Stimulated activated CD4-positive, alpha-beta T cell treated with anti-CD3 and anti-CD28 coated beads, Interleukin-12 subunit alpha, Interleukin-12 subunit beta, amount 100 ng/mL, for 48 hours (primary cell): Measurements from ENCODE around the gene PPP1R14D.

Experiments used
- DNase-seq, 3 donors: peaks; one replicate each; pipeline ENCODE4 v3.0.0-alpha.2; 2020; ENCODE audit warnings: low read depth in 2 of 3, low spot score in 1 of 3

Gene PPP1R14D

DNA sequence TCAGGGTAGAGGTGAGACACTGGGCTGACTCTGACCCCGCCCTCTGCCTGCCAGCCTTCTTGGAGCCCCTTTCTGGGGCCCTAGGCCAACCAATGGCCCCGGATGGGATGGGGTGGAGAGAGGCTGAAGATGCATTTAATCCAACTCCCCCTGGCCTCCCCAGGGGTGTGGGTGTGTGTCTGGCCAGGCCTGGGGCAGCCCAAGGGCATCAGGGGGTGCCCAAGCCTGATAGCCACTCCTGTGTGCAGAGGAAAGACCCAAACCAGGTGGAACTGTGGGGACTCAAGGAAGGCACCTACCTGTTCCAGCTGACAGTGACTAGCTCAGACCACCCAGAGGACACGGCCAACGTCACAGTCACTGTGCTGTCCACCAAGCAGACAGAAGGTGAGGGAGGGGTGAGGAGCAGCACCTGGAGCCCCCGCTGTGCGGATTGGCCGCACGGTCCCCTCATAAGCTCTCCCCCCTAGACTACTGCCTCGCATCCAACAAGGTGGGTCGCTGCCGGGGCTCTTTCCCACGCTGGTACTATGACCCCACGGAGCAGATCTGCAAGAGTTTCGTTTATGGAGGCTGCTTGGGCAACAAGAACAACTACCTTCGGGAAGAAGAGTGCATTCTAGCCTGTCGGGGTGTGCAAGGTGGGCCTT lies 24.9 kb upstream of the PPP1R14D start:
- no peak for DNase-seq

DNA sequence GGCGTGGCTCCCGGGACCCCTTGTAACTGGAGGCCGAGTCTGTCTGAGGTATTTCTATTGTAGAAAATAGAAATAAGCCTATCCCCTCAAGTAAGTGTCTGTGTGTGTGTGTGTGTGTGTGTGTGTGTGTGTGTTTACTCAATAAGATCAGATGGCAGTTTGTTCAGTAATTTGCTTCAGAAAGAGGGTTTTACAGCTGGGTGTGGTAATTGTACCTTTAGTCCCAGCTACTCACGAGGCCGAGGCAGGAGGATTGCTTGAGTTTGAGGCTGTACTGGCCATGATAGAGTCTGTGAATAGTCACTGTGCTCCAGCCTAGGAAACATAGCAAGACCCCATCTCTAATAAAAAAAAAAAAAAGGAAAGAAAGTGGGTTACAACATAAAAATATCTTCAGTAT lies 24.0 kb upstream of the PPP1R14D start:
- DNase-seq = no peak

DNA sequence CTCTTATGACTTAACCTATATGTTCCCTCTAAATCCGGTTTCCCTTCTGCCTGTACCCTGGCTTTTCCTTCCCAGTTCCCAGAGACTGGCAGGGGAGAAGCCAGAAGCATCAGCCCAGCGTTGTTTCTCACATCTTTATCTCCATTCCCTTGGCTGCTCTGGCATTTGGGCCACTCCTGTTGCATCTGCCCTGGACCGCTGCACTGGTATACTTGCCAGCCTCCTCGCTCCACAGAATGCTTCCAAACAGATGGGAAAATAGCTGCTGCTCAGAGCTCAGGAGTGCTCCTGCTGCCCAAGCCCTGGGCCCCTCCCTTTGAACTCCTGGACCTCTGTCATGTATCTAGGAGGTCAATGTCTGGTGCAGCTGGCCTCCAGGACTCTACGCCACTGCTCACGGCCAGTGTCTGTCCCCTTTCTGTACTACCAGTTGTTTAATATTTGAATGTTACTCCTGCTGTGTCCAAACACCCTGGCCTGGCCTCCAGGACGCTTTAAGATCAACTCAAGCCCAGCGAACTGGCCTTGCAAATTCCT lies 22.1 kb upstream of the PPP1R14D start:
- no peak for DNase-seq

DNA sequence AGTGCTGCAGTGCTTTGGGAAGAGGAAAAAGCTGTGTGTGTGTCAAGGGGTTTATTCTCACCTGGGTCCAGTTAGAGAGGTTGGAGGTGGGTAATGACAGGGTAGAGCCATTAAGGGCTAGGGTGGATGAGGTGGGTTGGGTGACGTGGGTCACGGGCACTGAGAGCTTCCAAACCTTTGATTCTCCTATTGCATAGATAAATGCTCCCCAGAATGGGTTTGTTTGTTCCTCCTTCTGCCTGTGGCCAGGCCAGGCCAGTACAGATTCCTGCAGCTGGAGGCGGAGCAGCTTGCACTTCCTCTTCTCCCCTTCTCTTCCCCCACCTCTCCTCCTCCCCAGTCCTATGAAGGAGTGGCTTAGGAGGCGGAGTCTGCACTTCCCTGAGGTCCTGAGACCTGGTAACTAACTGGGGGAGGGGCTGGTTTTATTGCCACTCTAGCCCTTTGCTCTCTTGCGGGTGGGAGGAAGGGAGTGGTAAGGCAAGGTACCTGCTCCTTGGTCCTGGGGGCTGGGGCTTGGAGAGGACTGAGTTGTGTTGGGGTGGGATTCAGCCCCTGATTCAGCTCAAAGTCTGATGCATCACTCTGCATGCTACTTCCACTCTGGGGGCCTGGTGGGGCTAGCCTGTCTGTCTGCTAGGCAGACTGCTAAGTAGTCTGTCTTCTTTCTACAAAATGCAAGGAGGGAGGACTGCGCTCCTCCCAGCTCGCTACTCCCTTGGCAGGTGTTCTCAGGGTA lies 18.9 kb upstream of the PPP1R14D start:
- DNase-seq = no peak

DNA sequence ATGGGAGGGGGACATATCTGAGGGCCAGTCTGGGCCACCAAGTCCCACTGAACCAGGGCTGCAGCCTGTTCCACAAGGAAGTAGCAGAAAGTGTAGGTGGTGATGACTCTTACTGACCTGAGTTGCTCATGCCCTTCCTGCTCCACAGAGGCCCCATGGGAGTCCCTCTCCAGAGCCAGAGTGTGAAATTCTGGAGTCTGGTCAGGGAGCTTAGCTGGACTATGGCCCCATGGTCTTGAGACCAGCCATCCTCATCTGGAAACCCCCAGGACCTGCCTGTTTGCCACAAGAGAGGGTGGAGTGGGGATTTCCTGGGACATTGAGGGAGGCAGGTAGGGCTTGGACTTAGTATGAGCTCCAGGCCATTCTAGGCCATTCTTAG lies 18.3 kb upstream of the PPP1R14D start:
- DNase-seq = no peak

DNA sequence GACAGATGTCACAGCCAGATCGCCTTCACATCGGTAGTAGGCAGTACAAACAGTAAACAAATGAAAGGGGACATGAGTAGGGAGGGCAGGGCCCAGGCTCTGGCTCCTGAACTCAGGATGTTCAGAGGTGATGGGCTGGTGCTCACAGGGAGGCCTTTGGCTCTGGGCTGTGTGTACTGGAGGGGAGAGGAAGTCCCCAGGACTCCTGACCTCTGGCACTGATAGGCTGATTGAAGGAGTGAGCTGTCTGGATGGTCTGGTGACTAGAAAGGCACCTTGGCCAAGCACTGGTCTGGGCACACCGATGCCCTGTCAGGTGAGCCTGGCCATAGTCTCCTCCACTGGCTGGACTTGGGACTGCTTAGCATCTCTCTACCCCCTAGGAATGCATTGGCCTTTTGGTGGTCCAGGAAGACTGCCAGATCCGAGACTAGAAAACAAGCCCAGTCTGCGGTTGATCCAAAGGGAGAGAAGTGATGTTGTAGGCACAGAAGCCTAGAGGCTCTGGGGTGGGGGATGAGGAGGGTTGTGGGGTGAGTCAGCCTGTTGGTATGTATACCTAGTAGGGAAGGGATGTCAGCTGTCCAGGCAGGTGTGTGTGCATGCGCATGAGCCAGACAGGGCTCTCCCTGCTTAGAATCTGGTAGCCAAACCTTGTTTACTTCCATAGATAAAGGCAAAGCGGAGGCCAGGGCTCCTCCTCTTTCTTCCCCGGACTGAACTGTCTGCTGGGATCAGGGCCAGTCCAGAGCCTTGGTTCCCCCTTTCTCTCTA lies 17.2 kb upstream of the PPP1R14D start:
- no peak for DNase-seq

DNA sequence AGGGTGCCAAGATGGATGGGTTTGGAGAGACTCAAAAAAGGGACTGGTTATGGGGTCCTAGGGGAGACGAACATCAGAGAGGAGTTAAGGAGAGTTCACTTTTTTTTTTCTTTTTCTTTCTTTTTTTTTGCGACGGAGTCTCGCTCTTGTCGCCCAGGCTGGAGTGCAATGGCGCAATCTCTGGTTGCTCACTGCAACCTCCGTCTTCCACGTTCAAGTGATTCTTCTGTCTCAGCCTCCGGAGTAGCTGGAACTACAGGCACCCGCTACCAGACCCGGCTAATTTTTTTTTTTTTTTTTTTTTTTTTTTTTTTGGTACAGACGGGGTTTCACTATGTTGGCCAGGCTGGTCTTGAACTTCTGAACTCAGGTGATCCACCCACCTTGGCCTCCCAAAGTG lies 16.5 kb upstream of the PPP1R14D start:
- no peak for DNase-seq

DNA sequence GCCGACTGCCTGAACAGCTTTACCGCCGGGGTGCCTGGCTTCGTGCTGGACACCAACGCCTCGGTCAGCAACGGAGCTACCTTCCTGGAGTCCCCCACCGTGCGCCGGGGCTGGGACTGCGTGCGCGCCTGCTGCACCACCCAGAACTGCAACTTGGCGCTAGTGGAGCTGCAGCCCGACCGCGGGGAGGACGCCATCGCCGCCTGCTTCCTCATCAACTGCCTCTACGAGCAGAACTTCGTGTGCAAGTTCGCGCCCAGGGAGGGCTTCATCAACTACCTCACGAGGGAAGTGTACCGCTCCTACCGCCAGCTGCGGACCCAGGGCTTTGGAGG lies 16.2 kb upstream of the PPP1R14D start:
- DNase-seq = peak in 2 of 3 donors; percentile 22 to 32

DNA sequence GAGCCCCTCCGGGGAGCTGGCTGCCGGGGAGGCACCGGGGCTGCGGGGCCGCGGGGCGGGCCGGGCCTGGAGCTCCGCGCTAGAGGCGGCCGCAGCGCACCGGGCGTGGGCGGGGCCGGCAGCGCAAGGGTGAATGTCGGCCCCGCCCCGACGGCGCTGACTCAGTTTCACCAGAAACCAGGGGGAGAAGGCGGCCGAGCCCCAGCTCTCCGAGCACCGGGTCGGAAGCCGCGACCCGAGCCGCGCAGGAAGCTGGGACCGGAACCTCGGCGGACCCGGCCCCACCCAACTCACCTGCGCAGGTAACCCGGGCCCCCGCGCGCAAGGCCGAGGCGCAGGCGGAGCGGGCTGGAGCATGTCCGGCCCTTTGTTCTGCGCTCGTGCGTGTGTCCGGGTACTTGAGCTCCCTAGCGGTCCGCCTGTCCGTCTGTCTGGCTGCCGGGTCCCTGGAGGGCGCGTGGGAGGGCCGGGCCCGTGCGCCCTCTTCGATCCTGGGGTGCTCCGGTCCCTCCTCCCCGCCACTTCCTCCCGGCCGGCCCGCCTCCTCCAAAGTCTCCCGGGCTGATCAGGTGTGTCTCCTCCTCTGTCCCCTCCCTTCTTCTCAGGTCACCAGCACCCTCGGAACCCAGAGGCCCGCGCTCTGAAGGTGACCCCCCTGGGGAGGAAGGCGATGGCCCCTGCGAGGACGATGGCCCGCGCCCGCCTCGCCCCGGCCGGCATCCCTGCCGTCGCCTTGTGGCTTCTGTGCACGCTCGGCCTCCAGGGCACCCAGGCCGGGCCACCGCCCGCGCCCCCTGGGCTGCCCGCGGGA lies 15.6 kb upstream of the PPP1R14D start, which contains the start of gene SPINT1:
TSS of gene SPINT1 (plus strand) at position 164 of the 811 bp plus-strand sequence. CDS start at position 671, 507 bp downstream.
- peak; percentile 54 to 71 (median 57) for DNase-seq

DNA sequence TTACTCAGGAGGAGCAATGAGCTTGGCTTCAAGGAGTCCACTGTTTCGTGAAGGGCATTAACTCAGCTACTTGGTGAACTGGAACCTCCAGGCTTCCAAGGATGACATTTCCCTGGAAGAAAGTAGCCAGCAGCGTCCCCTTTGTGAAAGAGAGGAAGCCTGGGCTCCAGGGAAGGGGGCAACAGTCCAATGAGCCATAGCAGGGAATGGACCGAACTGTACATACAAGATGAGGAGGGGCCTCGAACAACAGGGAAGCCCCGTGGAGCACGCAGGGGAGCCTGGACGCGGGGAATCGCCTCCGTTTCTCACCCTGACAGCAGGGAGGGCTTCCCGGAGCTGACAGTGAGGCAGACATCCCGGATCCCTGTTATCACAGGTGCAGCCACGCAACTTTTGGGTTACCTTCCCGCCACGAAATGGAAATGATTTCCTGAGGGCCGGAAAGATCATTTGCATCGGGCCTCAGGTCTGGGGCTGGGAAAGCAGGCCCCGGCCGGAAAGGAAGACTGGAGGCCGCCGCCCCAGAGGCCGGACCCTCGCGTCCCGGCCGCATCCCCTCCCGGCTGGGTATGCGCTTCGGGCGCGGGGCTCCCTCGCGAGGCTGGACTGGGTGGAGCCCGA lies 14.9 kb upstream of the PPP1R14D start:
- no peak for DNase-seq

DNA sequence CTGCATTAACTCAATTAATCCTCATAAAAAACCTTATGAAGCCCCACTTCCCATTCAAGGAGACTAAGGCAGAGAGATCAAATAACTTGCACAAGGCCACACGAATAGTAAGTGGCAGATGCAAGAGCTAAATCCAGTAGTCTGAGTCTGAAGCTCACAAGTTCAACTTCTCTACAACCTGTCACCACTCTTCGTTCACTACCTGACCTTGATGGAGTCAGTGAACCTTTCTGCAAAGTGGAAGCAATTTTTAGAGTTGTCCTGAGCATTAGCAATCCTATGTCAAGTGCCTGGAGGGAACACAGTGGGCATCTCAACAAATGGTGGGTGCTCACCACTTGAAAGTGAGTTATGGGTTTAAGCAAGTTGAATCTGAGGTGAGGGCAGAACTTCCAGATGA lies 13.2 kb upstream of the PPP1R14D start:
- DNase-seq = no peak

DNA sequence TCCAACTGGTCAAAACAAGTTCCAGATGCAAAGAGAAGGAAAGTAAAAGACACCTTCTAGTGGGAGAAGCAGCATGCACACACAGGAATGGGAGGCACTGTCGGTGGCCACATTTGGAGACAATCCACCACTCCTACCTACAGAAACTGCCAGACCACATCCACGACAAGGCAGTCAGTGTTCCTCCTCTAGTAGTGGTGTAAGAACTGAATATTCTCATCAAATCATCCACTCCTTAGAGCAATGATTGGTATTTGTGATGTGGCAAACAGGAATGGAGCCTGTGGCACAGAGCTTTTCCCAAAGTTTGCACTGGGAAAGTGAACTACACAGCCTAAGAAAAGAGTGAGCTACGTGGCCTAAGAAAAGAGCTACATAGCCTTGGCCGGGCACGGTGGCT lies 10.2 kb upstream of the PPP1R14D start:
- no peak for DNase-seq

DNA sequence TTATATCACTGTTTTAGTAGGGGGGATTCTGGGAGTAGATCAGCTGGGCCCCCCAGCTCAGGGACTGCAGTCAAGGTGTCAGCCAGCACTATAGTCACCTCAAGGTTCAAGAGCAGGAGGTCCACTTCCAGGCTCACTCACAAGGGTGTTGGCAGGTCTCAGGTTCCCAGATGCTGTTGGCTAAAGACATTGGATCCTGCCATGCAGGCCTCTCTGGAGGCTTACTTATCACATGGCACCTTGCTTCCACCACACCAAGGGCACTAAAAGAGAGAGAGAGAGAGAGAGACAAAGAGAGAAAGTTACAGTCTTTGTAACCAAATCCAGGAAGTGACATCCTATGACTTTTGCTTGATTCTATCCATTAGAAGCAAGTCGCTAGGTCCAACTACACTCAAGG lies 7.5 kb upstream of the PPP1R14D start:
- DNase-seq = no peak

DNA sequence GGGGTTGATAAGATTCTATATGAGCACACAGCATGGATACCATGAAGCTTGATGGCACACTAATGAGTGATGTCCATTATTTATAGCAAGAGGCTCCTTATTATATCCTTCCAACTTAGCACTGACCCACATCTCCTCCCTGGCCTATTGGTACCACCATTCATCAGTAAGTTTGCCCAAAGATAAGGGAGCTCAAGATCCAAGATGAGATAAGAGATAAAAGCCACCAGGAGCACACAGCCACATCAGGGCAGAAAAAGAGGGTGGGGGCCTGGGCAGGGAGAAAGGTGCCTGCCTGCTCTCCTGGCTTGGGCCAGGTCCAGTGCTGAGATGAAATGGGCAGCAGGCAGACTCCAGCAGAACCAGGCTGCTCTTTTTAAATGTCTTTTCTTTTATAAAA lies 4.4 kb upstream of the PPP1R14D start:
- DNase-seq = no peak

DNA sequence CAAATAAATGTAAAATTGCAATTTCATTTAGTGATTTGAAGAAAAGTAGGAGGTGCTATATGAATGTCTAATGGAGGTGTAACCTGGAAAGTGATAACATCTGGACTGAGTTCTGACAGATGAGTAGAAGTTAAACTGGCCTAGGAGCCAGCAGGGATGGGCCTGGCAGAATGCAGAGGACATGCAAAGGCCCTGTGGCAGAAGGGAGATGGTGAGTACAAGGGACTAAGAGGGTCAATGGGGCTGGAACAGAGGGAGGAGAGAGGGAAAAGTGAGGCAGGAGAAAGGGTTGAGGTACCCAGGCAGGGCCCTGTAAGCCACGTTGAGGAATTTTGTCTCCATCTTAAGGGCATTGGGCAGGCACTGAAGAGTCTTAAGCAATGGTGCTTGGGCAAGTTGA lies 3.4 kb upstream of the PPP1R14D start:
- no peak for DNase-seq

DNA sequence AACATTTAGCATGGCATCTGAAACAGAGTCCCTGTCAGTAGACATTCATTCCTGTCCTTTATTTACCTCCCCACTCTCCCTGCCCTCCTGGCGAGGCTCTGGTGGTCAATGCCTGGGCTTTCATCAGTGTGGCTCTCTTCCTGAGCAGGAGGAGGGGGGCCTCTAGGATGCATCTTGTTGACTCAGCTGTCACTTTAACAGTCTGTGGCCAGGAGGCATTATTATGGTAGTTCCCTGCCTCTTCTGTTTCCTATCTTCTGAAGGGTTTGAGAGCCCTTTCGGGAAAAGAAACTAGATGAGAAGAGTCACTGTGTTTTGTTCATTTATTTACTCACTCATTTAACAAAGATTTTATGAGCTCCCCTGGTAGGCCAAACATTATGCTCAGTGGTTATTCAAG lies 2.4 kb upstream of the PPP1R14D start:
- DNase-seq = no peak

DNA sequence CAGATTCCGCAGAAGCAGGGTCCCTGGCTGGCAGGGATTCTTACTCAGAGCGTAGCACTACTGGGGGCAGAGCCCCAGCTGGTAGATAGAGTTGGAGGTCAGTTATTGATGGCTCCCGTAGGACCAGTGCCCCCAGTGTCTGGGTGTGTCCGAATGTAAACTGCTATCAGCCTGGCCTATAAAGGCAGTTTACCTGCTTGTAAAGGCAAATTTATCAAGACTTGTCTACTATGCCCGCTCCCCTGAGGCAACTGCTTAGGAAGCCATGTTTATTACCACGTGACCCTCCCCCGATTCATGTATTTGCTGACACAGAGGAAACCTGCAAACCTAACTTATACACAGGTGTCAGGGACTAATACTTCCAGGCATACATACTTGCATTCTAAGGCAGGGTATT lies 607 bp upstream of the PPP1R14D start:
- DNase-seq = no peak

DNA sequence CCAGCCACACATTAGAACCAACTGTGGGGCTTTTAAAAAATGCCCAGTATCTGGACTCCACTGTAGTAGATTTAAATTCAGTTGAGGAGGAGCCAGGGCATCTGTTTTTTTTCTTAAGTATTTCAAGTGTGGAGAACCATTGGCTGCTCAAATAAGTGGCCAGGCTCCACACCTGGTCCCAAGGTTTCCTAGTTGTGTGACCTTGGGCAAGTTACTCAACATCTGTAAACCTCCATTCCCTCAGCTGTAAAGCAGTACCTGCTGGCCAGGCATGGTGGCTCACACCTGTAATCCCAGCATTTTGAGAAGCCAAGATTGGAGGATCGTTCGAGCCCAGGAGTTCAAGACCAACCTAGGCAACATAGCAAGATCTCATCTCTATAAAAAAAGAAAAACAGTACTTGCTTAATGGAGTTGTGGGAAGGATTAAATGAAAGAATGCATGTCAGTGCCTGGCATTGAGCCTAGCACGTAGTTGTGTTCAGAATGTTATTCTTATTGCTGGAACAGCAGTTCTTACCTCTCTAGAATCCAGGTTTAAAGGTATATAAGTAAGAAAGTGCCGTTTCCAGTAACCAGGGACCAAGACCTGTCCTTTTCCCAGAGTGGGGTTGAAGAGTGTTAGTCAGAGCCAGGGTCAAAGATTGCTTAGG lies 2.0 kb downstream of the PPP1R14D start:
- no peak for DNase-seq

DNA sequence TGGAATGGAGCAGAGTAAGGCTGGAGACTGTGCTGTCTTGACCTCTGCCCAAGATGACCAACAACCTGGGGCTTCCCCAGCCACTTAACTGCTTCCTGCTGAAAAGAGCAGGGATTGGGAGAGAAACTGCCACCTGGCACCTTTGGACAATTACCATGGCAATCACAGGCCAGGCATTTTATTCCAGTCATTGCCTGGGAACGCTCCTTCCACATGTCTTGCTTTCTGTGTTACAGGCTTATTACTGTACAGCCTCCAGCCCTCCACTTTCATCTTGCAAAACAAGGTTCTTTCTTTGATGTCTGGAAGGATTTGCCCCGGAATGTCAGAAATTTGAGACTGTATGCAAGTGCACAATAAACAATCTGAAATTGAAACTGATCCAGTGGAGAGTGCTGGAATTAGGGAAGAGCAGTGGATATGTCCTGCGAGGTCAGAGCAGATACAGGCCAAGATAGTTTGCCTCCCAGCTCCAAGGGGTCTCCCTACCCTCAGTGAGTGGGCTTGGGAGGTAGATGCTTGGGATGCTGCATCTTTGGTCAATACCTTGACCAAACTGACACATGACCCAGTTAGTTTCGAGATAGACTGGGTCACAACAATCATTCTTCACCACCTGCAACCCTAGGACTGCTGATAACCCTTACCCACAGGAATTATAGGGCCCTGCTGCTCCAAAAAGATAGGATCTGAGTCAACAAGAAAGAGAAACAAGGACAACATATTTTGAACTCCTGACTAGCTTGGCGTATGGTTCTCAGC lies 2.7 kb downstream of the PPP1R14D start:
- DNase-seq = no peak
